Measurements from ENCODE around the gene PRKCZ. TPM values are rescaled to one million over a fixed set of nuclear protein-coding genes. Genes with fewer than 3 reads are reported as not detected.

The PRKCZ gene
- total and polyA plus RNA-seq, 9 of the 15 experiments (the other 6 are each of a cell fraction or from before 2014, with no cell fraction given): 0.07 to 3.1 (median 1.3) TPM

GRCh38 chr1:2205191-2205952, 155.2 kb downstream of the PRKCZ start (continued):
- no peak for TF ChIP-seq AFF1 (IDR thresholded peaks at IDR 0.05; ENCODE audit: low read depth in 1 of 2, partially characterized antibody in 2 of 2)
- peak; percentile 57 for TF ChIP-seq SUPT5H (IDR thresholded peaks at IDR 0.05)
- no peak for TF ChIP-seq BACH1 (tag; IDR thresholded peaks at IDR 0.05)
- TF ChIP-seq DDX20 (tag; IDR thresholded peaks at IDR 0.05; ENCODE audit: low read depth): no peak
- peak; percentile 9; the same call in 1 of the 2 replicates for TF ChIP-seq KLF13 (tag; IDR thresholded peaks at IDR 0.05; ENCODE audit: borderline replicate concordance, low read depth)
- TF ChIP-seq TAL1 (IDR thresholded peaks at IDR 0.05): no peak
- no peak for TF ChIP-seq SMARCE1 (IDR thresholded peaks at IDR 0.05)
- no peak for TF ChIP-seq MITF (IDR thresholded peaks at IDR 0.05)
- TF ChIP-seq HMGXB4 (CRISPR knock-in tag; IDR thresholded peaks at IDR 0.05): peak; percentile 59; the same call in 1 of the 2 replicates
- peak; percentile 29 for TF ChIP-seq E2F8 (IDR thresholded peaks at IDR 0.05; ENCODE audit: low read depth, partially characterized antibody)
- 0 out of 2 replicates have a peak, but pooled peaks have one; percentile 30 for TF ChIP-seq ESRRA (IDR thresholded peaks at IDR 0.05; ENCODE audit: borderline replicate concordance, low read depth)
- 0 out of 2 replicates have a peak, but pooled peaks have one; percentile 31 for TF ChIP-seq IRF1 (CRISPR knock-in tag; IDR thresholded peaks at IDR 0.05; ENCODE audit: borderline replicate concordance)
- TF ChIP-seq BCOR (IDR thresholded peaks at IDR 0.05): no peak
- peak; percentile 56; the same call in 1 of the 2 replicates for TF ChIP-seq ZNF583 (CRISPR knock-in tag; IDR thresholded peaks at IDR 0.05)
- no peak for TF ChIP-seq ZSCAN29 (IDR thresholded peaks at IDR 0.05)
- TF ChIP-seq ZNF23 (CRISPR knock-in tag; IDR thresholded peaks at IDR 0.05): no peak
- TF ChIP-seq POLR2G (IDR thresholded peaks at IDR 0.05; ENCODE audit: low read depth, low read length): peak; percentile 84
